Prostate gland (tissue), 2 donors: ENCODE measurements around the gene TXN2. TPM values are rescaled to one million over a fixed set of nuclear protein-coding genes. Genes with fewer than 3 reads are reported as not detected.

ENCODE experiments used
- DNase-seq: peaks from one replicate; pipeline ENCODE4 v3.0.0-alpha.2; 2019; ENCODE audit warnings: low spot score
- H3K27ac ChIP-seq, 2 donors: fragments of 200-600 bp; sonication (generic); 2 replicates each; pipeline ENCODE4 v1.5.1; 2017 to 2019
- H3K27me3 ChIP-seq: fragments of 200-600 bp; sonication (generic); replicated peaks from 2 replicates; pipeline ENCODE4 v1.5.1; 2019; ENCODE audit not compliant: insufficient read depth
- H3K36me3 ChIP-seq, 2 donors: fragments of 200-600 bp; sonication (generic); 1 replicate in 1 of 2; 2 replicates in 1 of 2; pipeline versions ENCODE4 v1.5.1 to v1.8.1; 2017 to 2019
- H3K4me1 ChIP-seq: fragments of 200-600 bp; sonication (generic); replicated peaks from 2 replicates; pipeline ENCODE4 v1.5.1; 2019
- H3K4me3 ChIP-seq, 2 donors: fragments of 200-600 bp; sonication (generic); 2 replicates each; pipeline ENCODE4 v1.5.1; 2017 to 2019
- H3K9me3 ChIP-seq: fragments of 200-600 bp; sonication (generic); 2 replicates; pipeline ENCODE4 v1.5.1; 2017
- CTCF ChIP-seq, 4 experiments: fragments of 200-600 bp in 2 of 4; fragments of 450-650 bp in 2 of 4; sonication (generic) in 2 of 4; IDR thresholded peaks; 1 replicate in 3 of 4; 2 replicates in 1 of 4; pipeline ENCODE4 v1.5.1; 2016 to 2019; ENCODE audit warnings: antibody characterized with exemption in 4 of 4, mild to moderate bottlenecking in 2 of 4, moderate library complexity in 2 of 4
- POLR2A ChIP-seq: fragments of 450-650 bp; IDR thresholded peaks from one replicate; pipeline ENCODE4 v1.6.1; 2016; ENCODE audit warnings: antibody characterized with exemption, mild to moderate bottlenecking
- POLR2AphosphoS5 ChIP-seq: sonication (generic); formaldehyde crosslinking; IDR thresholded peaks from one replicate; pipeline ENCODE4 v1.6.1; 2017; ENCODE audit warnings: antibody characterized with exemption
- WGBS: methylation state at CpG from one replicate; pipeline ENCODE4 v1.1.5; 2018; 5-methylcytosine and 5-hydroxymethylcytosine counted together
- intact Hi-C: fragments of 100-400 bp; cut with DNase I; formaldehyde crosslinking; loops from one replicate; pipeline ENCODE4 v1.14.2; 2022
- total RNA-seq, 2 donors: library from RNA; depleted of rRNA; stranded (reverse); fragments of >200 nt; gene quantifications; one replicate each; pipeline ENCODE4 v1.1.0, GENCODE V29; 2016

TXN2 gene
- 100 to 1,000 TPM in 1 of 2 donors, 10 to 100 TPM in 1; 74.3 to 148 TPM for total RNA-seq

GRCh38 chr22:36481393-36482168, at the start of gene TXN2:
TSS of gene TXN2 (minus strand) at chr22:36481640. CDS start at chr22:36480837, 803 bp downstream.
- H3K36me3 ChIP-seq, result no peaks in the 10 kb centered on the region
- intact Hi-C loops, result no loop called here
- WGBS, result under 1% methylated on average over 62 of the region's 62 CpGs
- DNase-seq, result peak; percentile 93
- H3K27ac ChIP-seq, result peak within 1 kb of the TSS; percentile 98 to 100
- peak; percentile 87 for TF ChIP-seq POLR2A
- TF ChIP-seq POLR2AphosphoS5, result peak; percentile 87
- TF ChIP-seq CTCF (IDR thresholded peaks at IDR 0.05), result no peak
- no peaks in the 10 kb centered on the region for H3K27me3 ChIP-seq
- H3K9me3 ChIP-seq, result no peaks in the 10 kb centered on the region
- H3K4me3 ChIP-seq, result peak within 1 kb of the TSS; percentile 75
- peaks cover 10% of the 10 kb centered on the region for H3K4me1 ChIP-seq

GRCh38 chr22:36528795-36529751, 47.6 kb upstream of the TXN2 start, which contains the start of gene EIF3D:
TSS of gene EIF3D (minus strand) at chr22:36529166. CDS start at chr22:36526121, 3,045 bp downstream.
- TF ChIP-seq POLR2A (peak; percentile 70), CTCF (IDR thresholded peaks at IDR 0.05) (peak in 1 of 4 experiments; percentile 8), POLR2AphosphoS5 (peak; percentile 99)
- DNase-seq, result peak; percentile 98
- H3K36me3 ChIP-seq, result peaks cover 0 to 14% of the 10 kb centered on the region in 2 donors
- H3K4me3 ChIP-seq, result peak within 1 kb of the TSS; percentile 46 to 59
- H3K4me1 ChIP-seq, result no peaks in the 10 kb centered on the region
- H3K27me3 ChIP-seq, result no peaks in the 10 kb centered on the region
- WGBS, result under 1% methylated on average over 82 of the region's 82 CpGs
- intact Hi-C loops, result loop anchor here (10.0 kb wide), 2 partner anchors 236 to 1224 kb away; no protein-coding TSS in a partner anchor
- H3K27ac ChIP-seq, result peak within 1 kb of the TSS; percentile 89 to 90
- no peaks in the 10 kb centered on the region for H3K9me3 ChIP-seq

GRCh38 chr22:36528341-36528740, 46.9 kb upstream of the TXN2 start:
- no peaks in the 10 kb centered on the region for H3K4me1 ChIP-seq
- H3K9me3 ChIP-seq, result no peaks in the 10 kb centered on the region
- TF ChIP-seq POLR2AphosphoS5 (no peak), CTCF (IDR thresholded peaks at IDR 0.05) (no peak), POLR2A (no peak)
- intact Hi-C loops, result loop anchor here (10.0 kb wide), 2 partner anchors 236 to 1224 kb away; no protein-coding TSS in a partner anchor
- H3K27ac ChIP-seq, result peak overlapping the region; percentile 89 to 90
- H3K36me3 ChIP-seq, result peaks cover 2 to 22% of the 10 kb centered on the region in 2 donors
- H3K27me3 ChIP-seq, result no peaks in the 10 kb centered on the region
- 9% methylated on average over 8 of the region's 8 CpGs for WGBS
- no peak for DNase-seq
- peak overlapping the region; percentile 46 to 59 for H3K4me3 ChIP-seq

- peaks cover 20 to 48% of the 10 kb centered on the region in 2 donors for H3K36me3 ChIP-seq
- 92% methylated on average over 6 of the region's 6 CpGs for whole genome bisulfite sequencing
- H3K27ac ChIP-seq, result no peak overlapping the region
- TF ChIP-seq POLR2A (no peak), POLR2AphosphoS5 (no peak), CTCF (IDR thresholded peaks at IDR 0.05) (no peak)
- no peaks in the 10 kb centered on the region for H3K27me3 ChIP-seq
- no peak for DNase-seq
- no peaks in the 10 kb centered on the region for H3K9me3 ChIP-seq
- intact Hi-C loops, result loop anchor here (10.0 kb wide), 2 partner anchors 242 to 1218 kb away; no protein-coding TSS in a partner anchor
- no peak overlapping the region for H3K4me3 ChIP-seq
- H3K4me1 ChIP-seq, result no peaks in the 10 kb centered on the region
Observed at GRCh38 chr22:36522662-36523061, 41.2 kb upstream of the TXN2 start.
